Stimulated activated CD8-positive, alpha-beta memory T cell treated with anti-CD3 and anti-CD28 coated beads, Interleukin-15, amount 100 ng/mL, for 1 hour (primary cell): Measurements from ENCODE around the gene EPHA8.

Source experiments
- DNase-seq: peaks from one replicate; pipeline ENCODE4 v3.0.0-alpha.2; 2020; ENCODE audit warnings: low read depth

EPHA8 gene

DNA sequence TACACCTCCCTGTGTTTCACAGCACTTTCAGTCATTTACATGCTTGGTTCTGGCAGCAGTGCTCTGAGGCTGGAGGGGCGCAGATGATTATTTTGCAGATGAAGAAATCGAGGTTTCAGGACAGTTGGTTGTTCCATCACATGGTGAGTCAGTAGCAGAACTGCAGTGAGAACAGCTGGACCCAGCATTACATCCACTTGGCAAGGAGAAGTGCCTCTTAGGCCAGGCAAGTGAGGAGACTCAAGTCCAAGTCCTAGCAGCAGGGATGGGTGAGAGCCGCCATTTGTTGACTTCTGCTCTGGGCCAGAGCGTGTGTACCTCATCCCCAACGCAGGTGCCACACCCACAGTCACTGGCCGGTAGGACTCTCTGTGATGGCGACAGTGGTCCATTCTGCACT, 26.8 kb upstream of the EPHA8 start:
- no peak for DNase-seq

DNA sequence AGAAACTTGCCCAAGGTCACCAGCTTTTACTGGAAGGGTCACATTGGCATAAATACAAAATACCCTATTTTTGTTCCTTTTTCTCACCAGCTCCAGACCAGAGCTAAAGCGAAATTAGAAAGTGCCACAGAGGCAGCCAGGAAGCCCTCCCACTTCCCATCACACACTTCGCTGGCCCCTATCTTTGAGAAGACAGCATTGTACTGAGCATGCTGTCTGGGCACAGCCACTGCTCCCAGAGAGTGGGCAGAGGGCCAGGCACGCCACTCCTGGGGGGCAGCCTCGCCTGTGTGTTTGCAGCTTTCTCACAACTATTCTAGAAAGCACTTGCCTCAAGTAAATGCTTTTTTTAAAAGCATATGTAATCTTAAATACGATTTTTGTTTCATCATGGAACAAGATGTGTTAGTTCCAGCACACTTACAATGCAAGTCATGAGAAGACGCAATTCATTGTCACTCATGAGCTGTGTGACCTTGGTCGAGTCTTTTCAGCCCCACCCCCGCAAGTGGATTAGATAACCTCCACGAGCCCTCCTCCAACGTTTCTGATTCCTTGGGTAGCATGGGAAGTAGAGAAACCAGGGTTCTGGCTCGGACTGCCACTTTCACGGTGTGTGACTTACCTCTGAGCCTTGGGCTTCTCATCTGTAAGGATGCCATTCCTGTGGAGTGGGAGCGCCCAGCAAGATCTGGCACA, 25.7 kb upstream of the EPHA8 start:
- no peak for DNase-seq

DNA sequence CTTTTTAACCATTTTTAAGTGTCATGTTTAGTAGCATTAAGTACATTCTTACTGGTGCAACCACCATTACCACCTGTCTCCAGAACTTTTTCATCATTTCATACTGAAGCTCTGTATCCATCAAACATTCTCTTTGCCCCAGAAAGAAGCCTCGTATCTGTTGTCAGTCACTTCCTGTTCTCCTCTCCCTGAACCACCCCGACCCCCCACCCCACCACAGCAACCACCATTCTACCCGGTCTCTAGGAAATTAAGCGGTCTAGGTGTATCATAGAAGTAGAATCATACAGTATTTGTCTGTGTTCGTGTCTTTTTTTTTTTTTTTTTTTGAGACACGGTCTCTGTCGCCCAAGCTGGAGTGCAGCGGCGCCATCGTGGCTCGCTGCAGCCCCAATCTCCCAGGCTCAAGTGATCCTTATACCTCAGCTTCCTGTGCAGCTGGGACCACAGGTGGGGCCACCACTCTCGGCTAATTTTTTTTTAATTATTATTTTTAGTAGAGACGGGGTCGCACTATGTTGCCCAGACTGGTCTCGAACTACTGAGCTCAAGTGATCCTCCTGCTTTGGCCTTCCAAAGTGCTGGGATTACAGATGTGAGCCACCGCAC, 23.7 kb upstream of the EPHA8 start:
- no peak for DNase-seq

DNA sequence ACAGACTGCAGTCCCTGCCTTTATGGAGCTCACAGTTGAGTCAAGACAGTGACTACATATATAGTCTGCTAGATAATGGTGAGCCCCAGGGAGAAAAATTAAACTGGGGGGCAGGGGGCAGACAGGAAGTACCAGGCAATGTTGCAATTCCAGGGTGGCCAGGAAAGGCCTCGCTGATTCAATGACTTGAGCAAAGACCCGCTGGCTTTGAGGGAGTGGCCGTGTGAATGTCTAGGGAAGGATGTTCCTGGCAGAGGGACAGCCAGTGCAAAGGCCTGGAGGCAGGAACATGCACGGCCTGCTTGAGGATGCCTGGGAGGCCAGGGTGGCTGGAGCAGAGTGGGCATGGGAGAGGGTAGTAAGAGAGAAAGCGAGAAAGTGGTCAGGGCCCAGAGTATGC, 23.0 kb upstream of the EPHA8 start:
- DNase-seq, result no peak

DNA sequence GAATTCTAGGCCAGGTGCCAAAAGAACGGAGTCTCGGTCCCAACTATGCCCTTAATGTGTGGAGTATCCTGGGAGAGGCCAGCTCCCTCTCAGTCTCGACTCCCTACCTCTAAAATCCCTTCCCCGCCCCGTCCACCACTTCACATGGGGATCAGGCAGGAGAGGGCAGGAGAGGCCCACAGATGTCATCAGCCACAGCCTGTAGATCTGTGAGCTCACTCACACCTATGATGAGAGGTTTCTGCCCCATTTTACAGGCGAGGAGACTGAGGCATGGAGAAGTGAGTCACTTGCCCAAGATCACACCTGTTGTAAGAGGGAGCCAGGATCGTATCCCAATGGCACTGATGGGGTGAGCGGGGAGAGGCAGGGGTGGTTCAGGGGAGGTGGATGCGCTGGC, 20.4 kb upstream of the EPHA8 start:
- DNase-seq, result no peak

DNA sequence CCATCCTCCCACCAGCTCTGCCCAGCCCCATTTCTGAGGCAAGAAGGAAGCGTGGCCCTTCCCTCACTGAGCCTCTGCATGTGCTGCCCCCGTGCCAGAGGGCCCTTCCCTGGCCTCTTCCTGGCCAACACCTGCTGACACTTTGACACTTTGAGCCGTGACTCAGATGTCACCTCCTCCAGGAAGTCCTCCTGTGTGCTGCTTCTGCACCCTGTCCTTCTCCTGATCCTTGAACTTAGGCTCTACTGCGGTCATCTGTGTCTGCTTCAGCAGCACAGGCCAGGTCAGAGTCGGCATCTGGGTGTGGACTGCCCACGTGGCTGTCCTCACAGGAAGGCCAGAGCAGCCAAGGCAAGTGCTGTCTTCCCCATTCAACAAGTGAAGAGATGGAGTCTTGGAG, 19.6 kb upstream of the EPHA8 start:
- no peak for DNase-seq

DNA sequence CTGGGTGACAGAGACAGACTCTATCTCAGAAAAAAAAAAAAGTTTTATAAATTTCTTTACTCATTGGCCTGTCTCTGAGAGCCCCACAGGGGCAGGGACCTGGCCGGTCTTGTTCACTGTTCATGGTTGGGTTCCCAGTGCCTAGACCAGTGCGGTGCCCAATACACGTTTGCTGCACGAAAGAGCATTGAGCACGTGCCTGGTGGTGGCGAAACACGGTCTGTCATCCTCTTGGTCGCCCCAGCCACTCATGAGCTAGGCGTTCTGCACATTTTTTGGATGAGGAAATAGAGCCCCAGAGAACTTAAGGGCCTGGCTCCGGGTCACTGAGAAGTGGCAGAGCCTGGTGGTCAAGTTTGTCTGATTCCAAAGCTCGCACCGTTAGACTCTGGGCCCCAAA, 18.7 kb upstream of the EPHA8 start:
- no peak for DNase-seq

DNA sequence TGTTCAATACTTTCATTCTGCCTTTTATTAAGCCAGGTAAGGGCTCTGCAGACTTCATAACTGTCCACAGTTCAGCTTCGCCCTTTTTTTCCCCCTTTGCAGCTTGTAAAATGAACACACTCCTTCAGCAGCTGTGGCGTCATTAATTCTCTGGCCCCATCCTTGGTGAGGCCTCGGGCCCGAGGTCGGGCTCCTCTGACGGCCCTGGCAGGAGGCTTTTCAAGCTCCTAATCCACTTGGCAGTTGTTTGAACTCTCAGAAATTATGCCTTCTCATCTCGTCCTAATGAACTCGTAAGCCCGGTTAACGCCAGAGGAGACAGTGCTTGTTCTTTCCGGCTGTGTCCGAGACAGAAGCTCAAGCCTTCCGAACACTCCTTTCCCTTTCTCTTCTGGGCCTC, 18.1 kb upstream of the EPHA8 start:
- no peak for DNase-seq

DNA sequence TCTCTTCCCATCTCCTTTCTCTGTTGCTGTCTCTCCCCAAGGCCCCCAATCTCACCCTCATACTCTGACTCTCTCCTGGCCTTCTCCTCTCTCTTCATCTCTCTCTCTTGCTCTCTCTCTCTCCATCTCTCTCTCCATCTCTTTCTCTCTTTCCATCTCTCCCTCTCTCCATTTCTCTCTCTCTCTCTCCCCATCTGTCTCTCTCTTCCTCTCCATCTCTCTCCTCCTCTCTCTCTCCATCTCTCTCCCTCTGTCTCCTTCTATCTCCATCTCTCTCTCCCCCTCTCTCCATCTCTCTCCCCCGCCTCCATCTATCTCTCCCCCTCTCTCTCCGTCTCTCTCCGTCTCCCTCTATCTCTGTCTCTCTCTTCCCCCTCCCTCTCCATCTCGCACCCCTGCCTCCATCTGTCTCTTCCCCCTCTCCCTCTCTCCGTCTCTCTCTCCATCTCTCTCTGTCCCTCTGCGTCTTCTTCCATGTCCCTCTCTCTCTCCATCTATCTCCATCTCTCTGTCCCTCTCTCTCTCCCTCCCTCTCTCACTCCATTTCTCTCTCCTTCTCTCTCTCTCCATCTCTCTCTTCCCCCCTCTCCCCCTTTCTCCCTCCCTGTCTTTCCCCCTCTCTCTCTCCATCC, 16.0 kb upstream of the EPHA8 start:
- no peak for DNase-seq

DNA sequence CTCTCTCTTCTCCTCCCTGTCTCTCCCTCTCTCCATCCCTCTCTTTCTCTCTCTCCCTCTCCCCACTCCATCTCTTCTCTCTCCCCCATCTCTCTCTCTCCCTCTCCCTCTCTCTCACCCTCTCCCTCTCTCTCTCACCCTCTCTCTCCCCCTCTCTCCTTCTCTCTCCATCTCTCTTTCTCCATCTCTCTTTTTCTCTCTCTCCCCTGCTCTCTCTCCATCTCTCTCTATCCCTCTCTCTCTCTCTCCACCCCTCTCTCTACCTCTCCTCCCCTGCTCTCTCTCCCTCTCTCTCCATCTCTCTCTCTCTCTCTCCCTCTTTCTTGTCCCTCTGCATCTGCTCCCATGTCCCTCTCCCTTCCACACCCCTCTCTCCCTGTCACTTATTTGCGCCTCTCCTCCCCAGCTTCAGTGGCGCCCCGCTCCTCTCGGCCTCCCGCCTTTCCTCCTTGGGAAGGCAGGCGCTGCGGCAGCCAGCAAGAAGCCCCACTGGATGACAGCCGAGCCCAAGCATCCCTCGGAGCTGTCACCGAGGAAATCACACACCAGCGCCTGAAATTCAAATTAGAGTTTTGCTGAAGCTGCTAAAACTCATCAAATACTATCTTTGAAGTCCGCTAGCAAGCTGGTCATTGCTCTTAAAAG, 15.3 kb upstream of the EPHA8 start:
- DNase-seq, result no peak

DNA sequence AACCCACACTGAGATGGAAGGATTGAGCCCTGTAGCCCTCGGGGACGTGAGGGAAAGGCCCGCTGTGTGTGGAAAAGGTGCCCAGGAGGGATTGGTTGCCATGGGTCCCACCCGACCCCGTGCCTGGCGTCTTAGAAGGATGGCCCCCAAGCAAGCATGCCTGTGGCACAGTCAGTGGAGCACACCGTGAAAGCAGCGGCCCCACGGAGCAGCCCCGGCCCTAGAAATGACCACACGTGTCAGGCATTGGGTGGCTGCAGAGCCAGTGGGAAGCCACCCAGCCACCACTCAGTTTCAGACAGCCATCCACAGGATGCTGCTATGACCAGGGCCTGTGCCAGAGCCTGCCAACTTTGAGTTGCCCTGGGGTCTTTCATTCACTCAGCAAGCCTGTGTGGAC, 13.3 kb upstream of the EPHA8 start:
- no peak for DNase-seq

DNA sequence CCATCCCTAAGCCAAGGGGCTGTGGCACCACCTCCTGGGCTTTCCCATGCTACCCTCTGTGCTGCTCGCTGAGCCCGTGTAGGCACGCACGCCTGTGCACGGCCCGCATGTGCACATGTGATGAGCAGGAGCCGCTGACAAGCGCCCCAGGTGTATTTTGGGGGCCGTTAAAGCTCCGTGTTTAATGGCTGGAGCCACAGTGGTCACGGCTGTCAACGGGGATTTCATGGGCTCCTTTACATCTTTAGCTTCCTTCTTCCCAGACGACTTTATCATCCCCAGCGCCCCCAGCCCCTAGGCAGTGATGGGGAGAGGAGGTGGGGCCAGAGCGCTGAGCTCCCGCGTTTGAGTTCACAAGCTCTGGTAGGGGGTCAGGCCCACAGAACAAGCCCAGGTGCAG, 11.7 kb upstream of the EPHA8 start:
- no peak for DNase-seq

DNA sequence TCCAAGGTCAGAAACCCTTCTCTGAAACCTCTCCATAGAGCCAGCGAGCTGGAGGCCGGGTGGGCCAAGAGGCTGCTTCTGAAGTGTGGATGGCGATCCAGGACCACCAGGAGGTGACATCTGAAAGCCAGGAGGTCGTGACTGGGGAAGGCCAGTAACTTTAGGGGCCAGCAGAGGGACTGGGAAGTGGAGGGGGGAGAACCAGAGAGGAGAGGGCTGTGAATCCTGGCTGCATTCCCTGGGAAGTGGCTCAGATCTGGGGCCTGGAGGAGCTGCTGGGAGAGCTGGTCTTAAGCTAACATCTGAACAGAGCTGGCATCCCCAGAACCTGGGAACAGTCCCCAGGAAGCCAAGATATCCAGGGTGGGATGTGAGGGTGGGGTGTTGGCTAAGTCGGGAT, 11.3 kb upstream of the EPHA8 start:
- no peak for DNase-seq

DNA sequence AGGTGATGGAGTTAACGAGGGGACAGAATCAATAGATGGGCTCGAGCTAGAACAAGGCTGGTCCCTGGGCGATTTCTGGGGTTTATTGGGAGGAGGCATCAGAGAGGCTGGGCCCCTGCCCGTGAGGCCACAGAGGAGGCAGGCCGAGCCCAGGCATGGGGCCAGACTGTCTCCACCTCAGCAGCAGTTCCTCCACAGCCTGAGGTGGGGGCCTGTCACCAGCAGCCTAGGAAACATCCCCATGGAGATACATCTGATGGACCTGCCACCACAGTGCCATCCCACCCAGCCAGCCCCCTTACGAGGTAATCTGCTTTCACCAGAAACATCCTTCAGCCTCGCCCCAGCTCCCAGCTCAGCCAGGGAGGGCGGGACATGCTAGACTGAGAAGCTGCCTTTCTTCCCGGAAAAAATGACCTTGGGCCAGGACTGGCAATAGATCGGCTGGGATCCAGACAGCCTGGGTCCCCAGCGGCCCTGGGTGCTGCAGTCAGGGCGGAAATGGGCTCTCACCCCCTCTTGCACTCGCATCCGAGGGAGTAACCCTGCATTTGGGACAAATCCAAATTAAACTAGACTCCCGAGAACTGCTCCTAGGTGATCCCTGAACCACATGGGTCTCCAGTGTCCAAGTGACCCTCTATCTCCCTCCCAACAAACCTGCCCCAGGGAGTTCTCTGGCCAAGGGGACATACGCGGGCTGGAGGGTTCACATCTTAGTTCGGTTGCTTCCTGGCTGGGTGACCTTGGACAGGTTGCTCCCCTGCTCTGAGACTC, 10.0 kb upstream of the EPHA8 start:
- no peak for DNase-seq

DNA sequence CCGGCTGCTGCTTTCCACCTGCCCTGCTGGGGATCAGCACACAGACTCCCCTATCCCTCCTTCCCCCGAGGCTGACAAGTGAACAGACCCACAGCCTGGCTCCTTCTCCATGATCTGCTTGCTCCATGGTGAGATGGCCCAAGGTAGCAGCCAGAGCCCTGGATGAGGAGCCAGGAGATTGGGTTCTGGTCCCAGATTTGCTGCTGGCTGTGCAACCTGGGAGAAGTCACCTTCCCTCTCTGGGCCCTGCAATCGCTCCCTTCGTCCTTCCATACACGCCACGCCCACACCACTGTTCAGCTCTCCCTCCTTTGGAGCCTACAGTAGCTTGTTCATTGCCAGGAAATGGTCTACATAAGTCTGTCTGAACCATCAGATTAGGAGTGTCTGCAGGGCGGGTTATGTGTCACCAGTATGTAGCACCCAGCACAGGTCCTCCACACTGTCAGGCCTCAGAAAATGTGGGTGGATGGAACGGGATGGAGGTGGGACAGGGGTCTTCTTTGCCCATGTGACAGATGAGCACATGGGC, 9.2 kb upstream of the EPHA8 start:
- no peak for DNase-seq

DNA sequence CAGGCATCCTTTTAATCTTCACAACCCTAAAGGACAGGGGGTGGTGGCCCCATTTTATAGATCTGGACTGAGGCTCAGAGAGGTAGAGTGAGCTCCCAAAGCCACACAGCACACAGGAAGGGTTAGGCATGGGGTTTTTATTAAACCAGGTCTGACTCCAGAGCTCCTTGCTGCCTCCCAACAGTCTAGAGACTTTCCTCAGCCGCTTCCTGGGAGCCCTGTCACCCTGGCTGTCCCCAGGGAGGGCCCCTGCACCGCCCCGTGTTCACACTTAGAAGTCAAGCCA, 8.0 kb upstream of the EPHA8 start:
- DNase-seq, result no peak

DNA sequence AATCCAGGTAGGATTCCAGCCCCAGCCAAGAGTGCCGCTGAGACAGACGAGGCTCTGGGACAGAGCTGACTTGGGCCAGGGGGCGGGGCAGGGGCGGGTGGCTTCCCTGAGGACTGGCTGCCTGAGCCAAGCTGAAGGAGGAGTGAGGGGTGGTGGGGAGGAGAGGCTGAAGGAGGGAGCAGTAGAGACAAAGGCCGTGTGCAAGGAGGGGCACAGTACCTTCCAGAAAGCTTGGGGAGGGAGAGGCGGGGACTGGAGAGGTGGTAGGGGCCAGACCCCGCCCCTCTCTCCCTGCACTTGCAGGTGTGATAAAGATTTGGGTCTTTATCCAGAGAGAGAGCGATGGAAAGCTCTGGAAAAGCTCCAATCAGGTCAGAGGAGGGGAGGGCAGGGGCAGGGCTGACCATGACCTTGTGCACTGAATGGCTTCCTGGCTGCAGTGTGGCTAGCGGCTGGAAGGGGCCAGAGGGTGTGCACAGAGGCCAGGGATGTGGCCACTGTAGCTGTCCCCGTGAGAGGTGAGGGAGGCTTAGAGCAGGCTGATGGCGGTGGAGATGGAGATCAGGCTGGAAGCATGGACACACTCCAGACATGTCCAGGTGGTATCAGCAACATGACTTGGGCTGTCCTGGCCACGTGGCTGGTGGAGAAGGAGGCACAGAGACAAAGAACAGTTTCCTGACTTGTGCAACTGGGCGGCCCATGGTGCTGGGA, 6.7 kb upstream of the EPHA8 start:
- no peak for DNase-seq

DNA sequence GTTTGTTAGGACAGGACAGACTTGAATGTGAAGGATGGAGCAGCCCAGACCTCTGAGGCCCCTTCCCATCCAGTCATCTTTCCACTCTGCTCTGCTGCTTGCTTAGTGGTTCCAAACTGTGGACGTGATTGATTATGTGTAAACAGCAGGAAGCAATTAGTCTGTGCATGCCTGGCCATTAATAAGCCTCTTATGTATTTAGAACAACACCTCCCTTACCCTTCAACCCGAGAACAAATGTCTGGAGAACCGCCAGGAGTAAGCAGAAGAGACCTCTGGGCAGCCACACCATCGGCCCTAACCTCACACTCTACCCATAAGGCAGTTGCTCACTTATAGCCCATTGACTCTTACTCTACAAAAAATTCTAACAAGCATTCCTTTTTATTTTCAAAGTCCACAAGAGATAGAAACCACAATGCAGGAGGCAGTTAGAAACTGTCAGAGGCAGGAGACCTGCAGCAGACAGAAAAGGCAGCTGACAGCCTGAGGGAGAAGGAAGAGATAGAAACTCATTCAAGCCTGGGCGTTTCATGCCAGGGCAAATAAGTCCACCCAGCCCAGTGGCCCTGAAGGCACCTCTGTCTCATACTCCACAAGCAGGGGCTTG, 5.8 kb upstream of the EPHA8 start:
- DNase-seq, result no peak

DNA sequence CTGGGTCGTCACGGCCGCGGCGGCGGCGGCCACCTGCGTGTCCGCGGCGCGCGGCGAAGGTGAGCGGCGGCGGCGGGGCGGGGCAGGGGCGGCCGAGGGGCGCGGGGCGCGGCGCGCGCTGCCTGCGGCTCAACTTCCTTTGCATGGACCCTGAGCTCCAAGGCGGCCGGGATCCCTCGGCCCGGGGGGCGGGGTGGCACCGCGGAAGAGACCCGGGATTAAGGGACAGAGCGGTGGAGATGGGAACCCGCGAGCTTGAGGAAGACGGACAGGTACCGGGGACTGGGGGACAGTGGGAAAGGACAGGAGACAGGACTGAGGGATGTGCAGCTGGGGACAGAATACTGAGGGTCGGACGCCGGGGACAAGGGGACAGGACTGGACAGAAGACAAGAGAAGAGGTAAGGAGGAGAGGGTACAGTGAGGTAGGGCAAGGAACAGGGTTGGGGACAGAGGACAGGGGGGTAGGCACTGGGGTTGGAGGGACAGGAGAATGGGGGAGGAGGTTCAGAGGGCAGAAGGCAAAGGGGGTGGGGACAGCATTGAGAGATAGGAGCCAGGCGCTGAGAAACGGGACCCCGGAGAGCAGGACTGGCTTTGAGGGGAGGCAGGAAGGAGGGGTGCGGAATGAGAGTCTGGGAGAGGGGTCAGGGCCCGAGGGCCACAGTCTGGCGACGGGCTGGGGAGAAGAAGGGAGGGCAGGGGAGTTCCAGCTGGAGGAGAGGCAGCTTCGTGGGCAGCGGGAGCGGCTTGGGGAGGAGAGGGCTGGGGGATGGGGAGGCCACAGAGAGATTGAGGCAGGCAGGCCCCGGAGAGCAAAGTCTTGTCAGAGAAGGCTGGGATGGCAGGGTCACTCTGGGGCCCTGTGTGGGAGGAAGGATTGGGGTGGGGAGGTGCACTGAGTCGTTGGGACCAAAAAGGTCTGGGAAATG, 648 bp downstream of the EPHA8 start:
- DNase-seq, result no peak

DNA sequence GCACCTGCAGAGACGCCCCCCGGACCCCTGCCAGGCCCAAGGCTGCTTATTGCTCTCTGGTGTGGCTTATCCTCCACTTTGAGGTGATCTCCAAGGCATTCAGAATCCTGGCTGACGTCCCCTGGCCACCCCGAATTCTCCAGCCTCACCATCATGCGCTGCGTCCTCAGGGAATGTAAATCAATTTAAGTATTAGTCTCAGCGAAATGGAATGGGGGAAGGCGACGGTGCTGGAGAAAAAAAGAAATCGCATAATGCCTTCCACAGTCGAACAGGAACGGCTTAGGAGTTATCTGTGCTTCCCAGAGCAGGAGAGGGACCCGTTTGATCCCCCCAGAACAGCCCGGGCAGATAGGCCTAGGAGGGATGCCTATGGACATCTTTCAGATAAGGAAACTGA, 2.9 kb downstream of the EPHA8 start:
- no peak for DNase-seq
